Skeletal muscle tissue (tissue), 4 donors: ENCODE data around the gene KCNJ14. TPM values are rescaled to one million over a fixed set of nuclear protein-coding genes. Genes with fewer than 3 reads are reported as not detected.

ENCODE experiments used
- H3K27ac ChIP-seq: one replicate; pipeline ENCODE4 v1.7.0; 2013; ENCODE audit warnings: mild to moderate bottlenecking, low read depth, low read length, inconsistent platforms
- H3K27me3 ChIP-seq, 3 donors: one replicate each; pipeline ENCODE4 v1.7.0; 2013; ENCODE audit warnings: low read length in 3 of 3; ENCODE audit not compliant: control insufficient read depth in 3 of 3, insufficient read depth in 3 of 3
- H3K36me3 ChIP-seq, 3 donors: one replicate each; pipeline ENCODE4 v1.7.0; 2013; ENCODE audit warnings: low read length in 3 of 3; ENCODE audit not compliant: control insufficient read depth in 3 of 3, insufficient read depth in 3 of 3
- H3K4me1 ChIP-seq, 3 donors: one replicate each; pipeline ENCODE4 v1.7.0; 2013; ENCODE audit warnings: low read length in 3 of 3, mild to moderate bottlenecking in 3 of 3; ENCODE audit not compliant: control insufficient read depth in 3 of 3, insufficient read depth in 3 of 3
- H3K4me3 ChIP-seq, 3 donors: one replicate each; pipeline ENCODE4 v1.7.0; 2013; ENCODE audit warnings: low read length in 3 of 3
- H3K9ac ChIP-seq, 3 donors: one replicate each; pipeline ENCODE4 v1.7.0; 2013; ENCODE audit warnings: low read length in 3 of 3, mild to moderate bottlenecking in 3 of 3, moderate library complexity in 2 of 3, low read depth in 1 of 3
- H3K9me3 ChIP-seq, 3 donors: one replicate each; pipeline ENCODE4 v1.7.0; 2013; ENCODE audit warnings: low read length in 3 of 3; ENCODE audit not compliant: control insufficient read depth in 3 of 3
- total RNA-seq: library from RNA; depleted of rRNA; stranded (reverse); fragments of >200 nt; gene quantifications from one replicate; pipeline ENCODE4 v1.2.3, GENCODE V29; 2014
- donor health status: Osteomylitis.

KCNJ14 gene
- total RNA-seq, 1 donor from 2014 or later, result 1.0 TPM

DNA sequence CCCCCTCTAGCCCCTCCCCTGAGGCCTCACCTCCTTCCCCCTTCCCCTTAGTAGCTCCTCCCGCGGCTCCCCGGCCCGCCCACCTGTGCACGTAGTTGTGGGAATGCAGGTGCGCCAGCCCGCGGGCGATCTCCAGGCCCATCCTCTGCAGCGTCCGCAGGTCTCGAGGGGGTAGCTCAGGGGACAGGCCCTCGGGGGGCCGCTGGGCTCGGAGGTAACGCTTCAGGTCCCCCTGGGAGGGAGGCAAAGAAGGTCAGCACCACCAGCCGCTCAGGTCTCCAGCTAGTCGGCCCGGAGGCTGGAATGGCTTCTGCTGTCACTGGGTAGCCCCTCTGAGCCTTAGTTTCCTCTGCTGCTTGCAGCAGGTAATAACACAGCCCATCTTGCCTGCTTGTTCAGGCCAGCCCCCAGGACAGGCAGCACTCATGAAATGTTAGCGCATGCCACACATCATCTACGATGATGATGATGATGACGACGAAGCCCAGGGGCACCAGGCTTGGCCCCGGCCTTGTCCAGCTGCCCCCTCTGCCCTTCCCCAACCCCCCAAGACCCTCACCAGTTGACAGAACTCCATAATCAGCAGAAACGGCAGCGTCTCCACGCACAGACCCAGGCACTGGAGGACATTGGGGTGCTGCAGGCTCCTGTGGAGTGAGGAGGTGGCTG lies 47.1 kb downstream of the KCNJ14 start:
- Histone ChIP-seq H3K36me3 (no peaks in the 10 kb centered on the region), H3K27me3 (peaks cover 17 to 37% (median 31%) of the 10 kb centered on the region in 3 donors)

DNA sequence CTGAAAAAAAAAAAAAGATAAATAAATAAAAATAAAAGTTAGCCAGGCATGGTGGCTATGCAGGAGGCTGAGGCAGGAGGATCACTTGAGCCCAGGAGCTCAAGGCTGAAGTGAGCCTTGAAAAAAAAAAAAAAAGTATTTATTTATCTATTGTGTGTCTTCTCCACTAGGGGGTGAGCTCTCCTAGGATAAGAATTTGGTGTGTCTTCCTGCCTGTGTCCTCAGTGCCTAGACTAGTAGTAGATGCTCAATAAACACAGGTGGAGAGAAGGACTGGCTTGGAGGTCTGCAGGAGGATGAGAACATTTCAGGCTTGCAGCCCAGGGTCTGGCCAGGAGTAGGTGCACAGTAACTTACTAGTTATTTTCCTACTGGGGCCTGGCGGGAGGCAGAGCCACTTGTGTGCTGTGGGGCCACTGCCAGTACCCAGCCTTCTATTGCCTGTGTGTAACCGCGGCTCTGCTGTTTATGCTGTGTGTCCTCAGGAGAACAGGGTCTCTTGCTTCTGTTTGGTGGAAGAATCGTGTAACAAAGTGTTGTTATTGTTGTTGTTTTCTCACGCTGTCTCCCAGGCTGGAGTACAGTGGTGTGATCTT lies 50.9 kb downstream of the KCNJ14 start:
- Histone ChIP-seq H3K27ac (no peak overlapping the region), H3K9ac (no peak overlapping the region), H3K27me3 (peaks cover 11 to 23% (median 13%) of the 10 kb centered on the region in 3 donors), H3K36me3 (no peaks in the 10 kb centered on the region), H3K4me3 (no peak overlapping the region), H3K4me1 (peaks cover 4 to 7% (median 7%) of the 10 kb centered on the region in 3 donors), H3K9me3 (no peaks in the 10 kb centered on the region)

More for the DNA sequence above, 47.1 kb downstream of the KCNJ14 start:
- H3K4me3 ChIP-seq, result no peak overlapping the region
- no peak overlapping the region for H3K9ac ChIP-seq
- no peak overlapping the region for H3K27ac ChIP-seq
- no peaks in the 10 kb centered on the region for H3K9me3 ChIP-seq
- peaks cover 5 to 6% (median 6%) of the 10 kb centered on the region in 3 donors for H3K4me1 ChIP-seq

- H3K27ac ChIP-seq, result no peak overlapping the region
- no peaks in the 10 kb centered on the region for H3K9me3 ChIP-seq
- H3K4me1 ChIP-seq, result peaks cover 3 to 4% (median 4%) of the 10 kb centered on the region in 3 donors
- H3K27me3 ChIP-seq, result peaks cover 14 to 30% (median 14%) of the 10 kb centered on the region in 3 donors
- H3K36me3 ChIP-seq, result no peaks in the 10 kb centered on the region
- no peak overlapping the region for H3K4me3 ChIP-seq
- H3K9ac ChIP-seq, result no peak overlapping the region
Measured at GRCh38 chr19:48507911-48508439, 52.6 kb downstream of the KCNJ14 start.

GRCh38 chr19:48508729-48509411 lies 53.5 kb downstream of the KCNJ14 start:
- H3K27me3 ChIP-seq, result peaks cover 20 to 34% (median 21%) of the 10 kb centered on the region in 3 donors
- no peak overlapping the region for H3K9ac ChIP-seq
- no peak overlapping the region for H3K4me3 ChIP-seq
- no peaks in the 10 kb centered on the region for H3K9me3 ChIP-seq
- H3K4me1 ChIP-seq, result peaks cover 8 to 9% (median 9%) of the 10 kb centered on the region in 3 donors
- H3K36me3 ChIP-seq, result no peaks in the 10 kb centered on the region
- no peak overlapping the region for H3K27ac ChIP-seq

DNA sequence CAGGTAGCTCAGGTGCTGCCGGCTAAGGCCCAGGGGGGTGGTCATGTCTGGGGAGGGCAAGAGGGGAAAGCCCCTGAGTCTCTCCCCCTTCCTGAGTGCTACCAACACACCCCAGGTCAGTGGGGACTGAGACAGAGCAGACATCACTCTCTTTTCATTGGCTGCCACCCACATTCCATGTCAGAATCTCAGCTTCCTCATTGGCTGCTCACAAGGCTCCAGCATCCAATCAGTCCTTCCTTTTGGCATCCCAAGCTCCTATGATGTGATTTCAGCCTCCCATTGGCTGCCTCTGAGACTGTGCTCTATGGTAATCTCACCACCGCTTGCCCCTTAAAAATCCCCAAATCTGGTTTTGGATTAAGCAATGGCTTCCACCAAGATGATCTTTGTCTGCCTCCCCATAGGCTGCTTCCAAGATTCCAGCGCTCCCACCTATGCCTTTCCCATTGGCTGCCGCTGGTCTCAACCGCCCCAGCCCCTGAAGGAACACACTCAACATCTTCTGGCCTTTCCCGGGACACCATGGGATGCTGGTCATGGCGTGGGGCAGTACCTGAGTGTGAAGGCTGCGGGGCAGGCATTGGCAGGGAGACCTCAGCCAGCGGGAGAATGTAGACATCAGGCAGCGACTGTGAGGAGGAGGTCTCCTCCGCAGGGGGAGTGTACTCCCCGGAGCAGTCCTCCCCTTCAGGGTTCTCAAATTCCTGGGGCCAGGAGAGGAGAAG lies 54.3 kb downstream of the KCNJ14 start:
- Histone ChIP-seq H3K9me3 (no peaks in the 10 kb centered on the region), H3K4me1 (peaks cover 8 to 9% (median 9%) of the 10 kb centered on the region in 3 donors), H3K36me3 (no peaks in the 10 kb centered on the region), H3K4me3 (no peak overlapping the region), H3K27ac (no peak overlapping the region), H3K9ac (no peak overlapping the region), H3K27me3 (peaks cover 20 to 34% (median 21%) of the 10 kb centered on the region in 3 donors)

GRCh38 chr19:48510421-48511268 lies 55.3 kb downstream of the KCNJ14 start:
- no peaks in the 10 kb centered on the region for H3K9me3 ChIP-seq
- no peak overlapping the region for H3K9ac ChIP-seq

DNA sequence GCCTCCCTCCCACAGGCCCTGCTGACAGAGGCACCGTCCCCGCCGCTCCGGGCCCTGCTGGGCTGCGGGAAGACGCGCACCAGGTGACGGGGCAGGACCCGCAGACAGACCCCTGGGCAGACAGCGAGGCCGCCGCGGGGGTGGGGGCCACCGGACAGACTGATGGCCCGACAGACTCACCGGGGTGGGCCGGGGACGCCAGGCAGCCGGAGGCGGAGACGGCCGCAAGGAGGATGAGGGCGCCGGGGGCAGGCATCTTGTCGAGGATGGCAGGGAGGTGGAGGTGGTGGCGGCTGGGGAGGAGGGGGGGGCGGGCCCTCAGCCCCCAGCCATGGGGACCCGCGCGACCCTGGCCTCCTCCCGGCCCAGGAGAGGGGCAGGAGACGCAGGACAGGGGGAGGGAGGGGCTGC lies 56.0 kb downstream of the KCNJ14 start:
- Histone ChIP-seq H3K9ac (no peak overlapping the region), H3K27me3 (peaks cover 20 to 34% (median 21%) of the 10 kb centered on the region in 3 donors)

More at GRCh38 chr19:48510421-48511268, 55.3 kb downstream of the KCNJ14 start:
- peaks cover 8 to 9% (median 9%) of the 10 kb centered on the region in 3 donors for H3K4me1 ChIP-seq
- peaks cover 20 to 34% (median 21%) of the 10 kb centered on the region in 3 donors for H3K27me3 ChIP-seq
- H3K27ac ChIP-seq, result no peak overlapping the region
- H3K36me3 ChIP-seq, result no peaks in the 10 kb centered on the region
- peak overlapping the region in 2 of 3 donors; percentile 30 to 35 for H3K4me3 ChIP-seq

GRCh38 chr19:48511800-48512503 lies 56.6 kb downstream of the KCNJ14 start, which contains the start of gene LMTK3:
Gene LMTK3, minus strand, starts transcription at chr19:48511835. Its CDS starts 259 bp downstream, at chr19:48511576.
- Histone ChIP-seq H3K36me3 (no peaks in the 10 kb centered on the region), H3K4me1 (peaks cover 8 to 9% (median 9%) of the 10 kb centered on the region in 3 donors), H3K9me3 (no peaks in the 10 kb centered on the region), H3K4me3 (peak within 1 kb of the TSS in 2 of 3 donors; percentile 30 to 35), H3K9ac (no peak within 1 kb of the TSS), H3K27ac (no peak within 1 kb of the TSS), H3K27me3 (peaks cover 20 to 34% (median 21%) of the 10 kb centered on the region in 3 donors)

More for the DNA sequence above, 56.0 kb downstream of the KCNJ14 start:
- H3K36me3 ChIP-seq, result no peaks in the 10 kb centered on the region
- H3K27ac ChIP-seq, result no peak overlapping the region
- H3K9me3 ChIP-seq, result no peaks in the 10 kb centered on the region
- peaks cover 8 to 9% (median 9%) of the 10 kb centered on the region in 3 donors for H3K4me1 ChIP-seq
- H3K4me3 ChIP-seq, result no peak overlapping the region
